ENCODE measurements around the gene OR6X1. TPM values are rescaled to one million over a fixed set of nuclear protein-coding genes. Genes with fewer than 3 reads are reported as not detected.

Gene OR6X1
- total and polyA plus RNA-seq, 2 of the 8 experiments (the other 6 are each of a cell fraction or from before 2014, with no cell fraction given) = not detected

- Histone ChIP-seq H3K23ac (ENCODE audit: insufficient read length) (no peak overlapping the region), H3K4me2 (ENCODE audit: insufficient read depth in 1 of 2, low read depth in 2 of 2, low read length in 2 of 2) (no peak overlapping the region), H3K4me3 (ENCODE audit: extremely low read depth in 1 of 4, insufficient read depth in 2 of 4, low read depth in 3 of 4, low read length in 4 of 4) (no peak overlapping the region), H3K4me1 (replicated peaks in 1 of 4; ENCODE audit: control insufficient read depth in 3 of 4, insufficient read depth in 4 of 4, low read length in 3 of 4) (no peaks in the 10 kb centered on the region), H3K36me3 (ENCODE audit: control insufficient read depth in 2 of 4, insufficient read depth in 4 of 4, low read length in 3 of 4) (peaks cover 0 to 2% (median 0%) of the 10 kb centered on the region in 4 experiments; a peak in 1 of 8 replicates), H2BK12ac (ENCODE audit: low read depth, low read length) (no peak overlapping the region), H3K4ac (replicated peaks; ENCODE audit: insufficient read length, low read depth, low read length) (no peak overlapping the region), H2BK120ac (replicated peaks; ENCODE audit: low read depth, low read length) (no peak overlapping the region), H2AFZ (ENCODE audit: low read length) (no peak overlapping the region), H3K18ac (ENCODE audit: extremely low read depth, low read length) (no peak overlapping the region), H2BK5ac (ENCODE audit: low read depth, low read length) (no peak overlapping the region), H3K9me3 (ENCODE audit: insufficient read depth in 2 of 2, low read depth in 1 of 2, low read length in 1 of 2) (no peaks in the 10 kb centered on the region), H4K91ac (replicated peaks; ENCODE audit: insufficient read length, low read length) (no peak overlapping the region), H3K23me2 (ENCODE audit: low read depth, low read length) (no peaks in the 10 kb centered on the region), H4K8ac (ENCODE audit: extremely low read depth, insufficient read depth, low read length) (no peak overlapping the region), H2BK15ac (ENCODE audit: low read length) (no peak overlapping the region), H2BK20ac (ENCODE audit: low read length) (no peak overlapping the region), H3K9ac (replicated peaks in 1 of 4; ENCODE audit: extremely low read depth in 1 of 4, low read depth in 3 of 4, low read length in 3 of 4) (no peak overlapping the region), H3K56ac (replicated peaks; ENCODE audit: insufficient read length, low read depth, low read length) (no peak overlapping the region), H3K79me2 (ENCODE audit: control insufficient read depth in 1 of 2, insufficient read depth in 2 of 2, low read length in 2 of 2) (no peaks in the 10 kb centered on the region), H3K79me1 (ENCODE audit: low read depth, low read length) (no peaks in the 10 kb centered on the region), H4K20me1 (replicated peaks in 1 of 2; ENCODE audit: control insufficient read depth in 1 of 2, insufficient read depth in 2 of 2, low read length in 2 of 2) (no peaks in the 10 kb centered on the region), H2AK5ac (ENCODE audit: low read depth, low read length) (no peak overlapping the region), H4K5ac (ENCODE audit: insufficient read length, low read depth, low read length) (no peak overlapping the region), H3K27me3 (replicated peaks in 1 of 4; ENCODE audit: control insufficient read depth in 3 of 4, extremely low read depth in 1 of 4, insufficient read depth in 3 of 4, low read length in 3 of 4) (no peaks in the 10 kb centered on the region), H3K27ac (ENCODE audit: low read depth, low read length) (no peak overlapping the region), H3K14ac (ENCODE audit: insufficient read length) (no peak overlapping the region)
- ChIA-PET CTCF (ENCODE audit: partially characterized antibody) (interaction anchor here (0.7 to 1.2 kb wide), 2 partner anchors 50 to 457 kb away, joined by 3 to 4 read pairs; partner anchors contain the start of gene OR8G5), POLR2A (ENCODE audit: partially characterized antibody) (interaction anchor here (0.6 kb wide), 1 partner anchor 499 kb away, joined by 3 read pairs; no protein-coding TSS in a partner anchor)
- DNase-seq (ENCODE audit: low read depth in 1 of 2, low spot score in 2 of 2) (no peak), FAIRE-seq (no peak)
- WGBS, 2 experiments (ENCODE audit: extremely low coverage in 1 of 2, insufficient coverage in 1 of 2, insufficient read length in 1 of 2, insufficient replicate concordance in 2 of 2, low coverage in 1 of 2, low lambda C conversion rate in 2 of 2, missing lambda C conversion rate in 1 of 2) = 88% methylated on average over 4 of the region's 5 CpGs; no CpG with 5 or more reads in 1 of the 2 experiments
- no peak for TF ChIP-seq CTBP2 (IDR thresholded peaks at IDR 0.05; ENCODE audit: borderline replicate concordance, insufficient read depth, insufficient read length, low read length)
- TF ChIP-seq KDM1A (IDR thresholded peaks at IDR 0.05; ENCODE audit: borderline replicate concordance, low read length) = no peak
- no peak for TF ChIP-seq SP1 (IDR thresholded peaks at IDR 0.05; ENCODE audit: low read depth, low read length)
- TF ChIP-seq TAF7 (optimal IDR thresholded peaks at IDR 0.05; ENCODE audit: borderline replicate concordance, low read depth, low read length) = no peak
- no peak for TF ChIP-seq CTCF (IDR thresholded peaks at IDR 0.05; ENCODE audit: control extremely low read depth in 1 of 3, insufficient read depth in 1 of 3, low read depth in 1 of 3, low read length in 3 of 3)
- TF ChIP-seq EGR1 (IDR thresholded peaks at IDR 0.05; ENCODE audit: borderline replicate concordance, low read depth, low read length) = no peak
- TF ChIP-seq RXRA (IDR thresholded peaks at IDR 0.05; ENCODE audit: insufficient read depth, low read depth, low read length) = no peak
- TF ChIP-seq NRF1 (IDR thresholded peaks at IDR 0.05; ENCODE audit: low read depth, low read length) = no peak
- TF ChIP-seq FOSL1 (IDR thresholded peaks at IDR 0.05; ENCODE audit: insufficient read depth, low read depth, low read length) = no peak
- TF ChIP-seq CHD2 (IDR thresholded peaks at IDR 0.05; ENCODE audit: low read length) = no peak
Observed at GRCh38 chr11:123798513-123799252, 44.4 kb upstream of the OR6X1 start.
